ENCODE results near the gene SEMA3D. TPM values are rescaled to one million over a fixed set of nuclear protein-coding genes. Genes with fewer than 3 reads are reported as not detected.

SEMA3D gene
- total RNA-seq, 1 donor from 2014 or later: 1.4 TPM

DNA sequence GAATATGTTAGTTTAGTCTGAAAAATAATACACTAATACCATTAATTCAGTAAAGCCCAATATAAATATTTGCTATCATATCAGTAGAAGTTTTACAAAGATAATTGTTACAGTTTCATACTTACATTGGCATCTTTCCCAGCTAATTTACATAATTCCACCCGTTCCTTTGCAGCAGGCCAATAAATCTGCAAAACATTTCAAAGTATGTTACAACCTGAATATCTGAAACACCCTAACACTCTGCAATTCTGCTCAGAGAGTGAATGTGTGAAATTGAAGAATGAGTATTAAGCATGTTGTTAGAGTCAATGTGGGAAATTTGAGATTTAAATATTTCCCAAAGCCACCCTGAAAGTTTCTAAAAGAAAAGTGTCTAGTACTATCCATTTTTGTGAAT is 105.5 kb downstream of the SEMA3D start:
- no peak for DNase-seq (ENCODE audit: low spot score)

DNA sequence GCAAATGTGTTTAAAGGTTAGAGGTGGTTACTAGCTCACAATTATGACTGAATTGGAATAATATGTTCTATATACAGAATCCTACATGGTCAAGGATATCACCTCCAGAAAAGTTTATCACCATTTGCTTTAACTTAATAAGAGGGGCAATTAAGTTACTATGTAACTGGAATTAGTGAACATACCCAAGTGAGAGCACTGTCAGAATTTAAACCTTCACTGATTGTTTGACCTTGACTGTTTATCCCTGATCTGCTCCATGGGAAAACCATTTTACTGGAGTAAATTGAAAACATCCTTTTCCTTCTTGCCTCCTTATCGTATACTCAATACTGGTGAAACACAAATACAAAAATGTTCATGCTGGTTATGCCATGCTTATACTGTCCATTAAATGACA is 107.4 kb downstream of the SEMA3D start:
- no peak for DNase-seq (ENCODE audit: low spot score)

DNA sequence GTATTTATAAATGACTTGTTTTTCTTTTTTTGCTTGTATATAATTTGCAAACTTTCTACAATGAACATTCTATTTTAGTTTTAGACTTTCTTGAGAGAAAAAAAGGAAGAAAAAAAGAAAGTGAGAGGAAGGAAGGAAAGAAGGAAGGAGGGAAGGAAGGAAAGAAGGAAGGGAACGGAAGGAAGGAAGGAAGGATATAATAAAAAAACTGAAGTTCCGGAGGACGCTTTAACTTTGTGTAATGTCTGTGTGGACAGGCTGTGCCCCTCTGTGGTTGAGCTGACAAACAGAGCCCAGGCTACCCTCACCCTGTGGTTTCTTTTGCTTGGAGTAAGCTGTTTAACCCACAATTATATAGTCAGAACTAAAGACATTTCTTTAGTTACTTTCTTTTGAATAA is 108.7 kb downstream of the SEMA3D start:
- no peak for DNase-seq (ENCODE audit: low spot score)

DNA sequence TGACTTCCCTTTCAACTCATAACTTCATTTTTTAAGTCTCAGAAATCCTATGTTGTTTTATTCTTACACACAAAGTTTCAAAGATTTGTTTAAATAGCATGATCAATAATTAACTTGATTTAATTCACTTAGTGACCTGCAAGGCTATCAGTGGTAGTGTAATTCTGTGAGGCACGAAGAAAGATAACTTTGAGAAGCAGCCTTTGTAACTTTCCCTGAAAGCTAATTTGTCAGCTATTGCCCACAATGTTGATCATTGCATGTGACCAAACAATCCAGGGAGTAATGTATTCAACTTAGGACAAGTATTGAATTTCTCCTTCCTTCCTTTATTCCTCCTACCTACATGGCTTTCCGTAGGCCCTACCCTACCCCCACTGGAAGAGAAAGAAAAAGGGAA is 111.0 kb downstream of the SEMA3D start:
- no peak for DNase-seq (ENCODE audit: low spot score)

DNA sequence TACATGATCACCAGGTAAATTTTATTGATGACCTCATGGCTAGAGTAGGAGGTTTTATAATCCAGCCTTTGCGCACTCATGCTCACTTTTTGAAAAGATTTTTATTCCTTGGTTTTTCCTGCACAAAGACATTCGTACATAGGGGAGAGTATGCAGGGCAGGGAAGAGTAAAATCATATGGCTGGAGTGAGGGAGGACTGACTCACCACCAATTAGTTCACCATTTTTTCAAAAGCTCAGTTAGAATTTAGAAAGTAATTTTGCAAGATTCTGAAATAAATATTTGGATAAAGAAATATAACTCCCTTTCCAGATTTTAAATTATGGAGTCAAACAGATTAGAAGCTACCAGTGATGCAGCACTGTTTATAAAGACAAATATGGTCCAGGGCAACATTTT is 111.9 kb downstream of the SEMA3D start:
- no peak for DNase-seq (ENCODE audit: low spot score)

DNA sequence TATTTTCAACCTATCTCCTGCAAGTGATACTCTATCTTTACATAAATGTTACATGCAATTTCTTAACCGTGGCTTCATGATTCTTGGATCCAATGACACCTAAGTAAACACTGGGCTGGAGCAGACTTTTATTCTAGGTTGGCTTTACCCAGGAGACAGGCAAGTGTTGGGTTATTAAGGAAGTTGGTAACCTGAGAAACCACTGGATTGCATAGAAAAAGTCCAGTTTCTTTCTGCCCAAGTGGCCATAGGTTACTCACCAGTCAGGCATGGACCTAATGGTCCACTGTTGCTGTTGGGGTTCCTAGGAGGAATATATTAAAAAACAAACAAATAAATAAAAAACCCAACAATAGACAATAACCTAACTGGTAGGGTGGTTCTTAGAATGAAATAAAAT is 112.8 kb downstream of the SEMA3D start:
- DNase-seq (ENCODE audit: low spot score): no peak

DNA sequence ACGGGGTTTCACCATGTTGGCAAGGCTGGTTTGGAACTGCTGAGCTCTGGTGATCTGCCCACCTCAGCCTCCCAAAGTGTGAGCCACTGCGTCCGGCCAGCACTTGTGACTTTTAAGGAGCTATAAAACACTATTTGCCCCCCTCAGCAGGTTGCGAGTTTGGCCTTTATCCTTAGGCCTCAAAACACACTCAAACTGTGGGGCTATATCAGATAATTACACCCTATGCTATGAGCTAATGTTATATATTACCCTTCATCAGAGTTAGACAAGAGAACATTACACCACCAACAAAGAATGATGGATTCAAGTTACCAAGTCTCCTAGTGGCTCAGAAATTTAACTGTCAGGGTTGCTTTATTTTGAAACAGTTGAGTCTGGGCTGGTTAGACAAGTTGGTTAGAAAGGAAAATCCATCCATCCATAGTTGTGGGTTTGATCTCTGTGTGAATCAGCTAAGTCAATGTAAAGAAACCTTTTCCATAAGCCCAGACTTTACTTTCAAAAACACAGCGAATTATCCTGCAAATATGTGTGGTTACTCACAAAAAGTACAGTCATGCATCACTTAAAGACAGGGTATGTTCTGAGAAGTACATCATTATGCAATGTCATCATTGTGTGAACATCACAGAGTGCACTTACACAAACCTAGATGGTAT is 115.8 kb downstream of the SEMA3D start:
- no peak for DNase-seq (ENCODE audit: low spot score)

DNA sequence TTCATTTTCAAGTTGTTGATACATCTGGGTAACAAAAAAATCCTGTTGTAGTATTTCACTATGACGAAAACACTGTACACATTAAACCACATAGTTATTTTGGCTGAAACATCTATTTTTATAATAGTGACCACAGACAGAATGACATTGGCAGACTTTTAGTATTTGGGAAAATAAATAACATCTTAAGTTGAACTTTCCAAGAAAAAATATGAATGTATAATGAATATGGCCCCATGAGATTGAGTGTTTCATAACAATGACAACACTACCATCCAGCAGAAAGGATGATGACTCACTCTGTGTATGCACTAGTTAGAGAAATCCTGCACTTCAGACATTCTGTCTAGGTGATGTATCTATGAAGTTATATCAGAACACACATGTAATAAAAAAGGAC is 118.1 kb downstream of the SEMA3D start:
- no peak for DNase-seq (ENCODE audit: low spot score)

DNA sequence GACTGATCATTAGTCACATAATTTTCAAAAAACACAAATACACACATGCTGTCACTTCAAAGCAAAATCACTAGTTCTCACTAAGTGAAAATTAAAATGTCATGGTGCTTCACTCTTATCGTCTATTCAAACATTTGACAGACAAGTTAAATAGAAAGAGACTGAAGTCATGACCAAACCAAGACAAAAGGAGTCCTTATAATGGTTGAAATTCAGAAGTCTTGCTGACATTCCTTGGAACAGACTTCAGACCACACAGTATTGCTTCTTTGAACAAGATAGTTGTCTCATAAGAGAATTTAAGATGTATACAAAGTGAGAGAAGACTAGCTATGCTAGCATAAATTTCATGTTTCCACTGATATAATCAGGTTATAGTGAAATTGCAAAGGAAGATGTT is 119.5 kb downstream of the SEMA3D start:
- no peak for DNase-seq (ENCODE audit: low spot score)

DNA sequence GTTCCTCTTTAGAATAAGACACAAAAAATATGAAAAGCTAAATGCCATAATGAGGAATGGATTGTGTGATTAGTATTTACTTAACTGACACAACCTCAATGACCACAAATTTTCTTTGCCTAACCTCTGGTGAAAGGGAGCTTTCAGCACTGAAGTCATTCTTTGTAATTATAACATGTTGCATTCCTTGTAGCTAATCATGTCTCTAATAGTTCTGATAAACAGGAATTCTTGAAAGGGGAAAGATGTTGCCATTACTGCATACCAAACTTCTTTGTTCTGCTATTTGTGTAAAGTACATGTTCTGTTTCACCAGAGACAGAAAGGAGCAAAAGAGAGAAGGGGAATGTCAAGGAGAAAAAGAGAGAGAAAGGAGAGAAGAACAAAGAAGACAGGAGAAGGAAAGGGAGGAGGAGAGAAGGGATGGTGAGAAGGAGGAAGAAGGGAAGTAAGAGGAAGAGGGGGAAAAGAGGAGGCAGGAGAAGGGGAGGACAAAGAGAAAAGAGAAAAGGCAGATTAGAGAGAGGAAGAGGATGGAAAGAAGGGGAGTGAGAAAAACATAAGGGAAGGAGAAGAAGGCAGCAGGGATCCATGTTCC is 120.9 kb downstream of the SEMA3D start:
- DNase-seq (ENCODE audit: low spot score): no peak

DNA sequence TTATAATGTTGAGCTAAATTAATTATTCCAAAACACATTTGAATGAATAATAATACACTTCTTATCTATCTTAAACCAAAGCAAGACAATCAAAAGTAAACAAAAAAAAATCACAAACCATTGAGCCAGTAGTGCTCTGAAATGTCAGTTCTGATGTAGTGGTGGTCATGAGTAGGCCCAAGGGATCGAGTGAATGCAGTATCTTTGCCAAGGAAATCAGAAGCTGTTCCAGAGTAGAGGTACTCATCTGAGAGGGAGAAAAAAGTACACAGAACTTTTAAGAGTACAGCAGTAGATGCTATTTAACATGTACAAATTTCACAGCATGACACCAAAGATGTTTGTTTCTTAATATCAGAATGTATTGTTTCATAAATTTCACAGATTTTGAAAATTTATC is 121.5 kb downstream of the SEMA3D start:
- no peak for DNase-seq (ENCODE audit: low spot score)

DNA sequence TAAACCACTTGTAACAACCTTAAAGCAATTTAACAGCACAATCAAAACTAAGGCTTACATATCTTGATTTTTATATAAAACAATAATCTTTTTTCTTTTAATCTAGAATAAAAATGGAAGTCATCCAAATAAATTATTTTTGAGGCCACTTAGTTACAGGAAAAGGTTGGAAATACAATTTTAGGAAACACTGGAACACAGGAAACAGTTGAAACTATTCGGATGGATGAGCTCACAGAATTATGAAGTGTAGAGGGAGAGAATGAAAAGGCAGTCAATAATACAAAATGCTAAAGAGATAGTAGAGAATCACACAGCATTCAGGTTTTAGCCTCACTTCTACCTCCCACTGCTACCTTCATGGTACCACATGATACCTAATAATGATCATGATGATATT is 124.2 kb downstream of the SEMA3D start:
- no peak for DNase-seq (ENCODE audit: low spot score)

DNA sequence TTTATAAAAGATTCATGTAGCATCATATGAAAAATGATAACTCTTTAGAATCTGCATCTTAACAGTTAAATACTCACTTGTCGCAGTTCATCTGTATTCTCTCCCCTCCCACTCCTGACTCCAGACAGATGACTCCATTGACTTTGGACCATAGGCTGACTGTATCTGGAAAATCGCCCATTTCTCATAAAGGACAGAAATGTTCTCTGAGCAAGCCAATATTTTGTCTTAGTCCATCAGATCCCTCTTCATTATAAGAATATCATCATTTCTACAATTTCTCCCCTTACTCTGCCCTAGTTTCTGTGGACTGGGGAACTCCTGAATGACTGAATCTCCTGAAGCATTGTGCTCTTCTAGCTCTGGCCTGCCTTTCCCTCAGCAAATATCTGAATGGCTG is 125.4 kb downstream of the SEMA3D start:
- no peak for DNase-seq (ENCODE audit: low spot score)

DNA sequence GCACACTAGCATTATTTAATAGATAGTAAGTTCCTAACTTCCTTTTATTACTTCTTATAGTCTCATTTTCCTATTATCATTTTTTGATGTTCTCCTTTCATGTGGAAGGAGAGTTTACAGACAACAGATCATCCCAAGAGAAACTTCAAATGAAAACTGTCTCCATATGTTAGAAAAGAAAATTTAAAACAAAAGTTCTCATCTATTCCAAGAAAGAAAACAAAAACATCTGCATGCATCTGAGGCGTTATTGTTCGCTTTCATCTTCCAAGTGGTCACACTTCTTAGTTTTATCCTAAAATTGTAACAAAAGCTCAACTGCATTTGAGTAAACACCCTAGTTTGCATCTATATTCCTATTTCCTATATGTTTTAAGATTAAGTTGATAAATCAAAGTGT is 126.2 kb downstream of the SEMA3D start:
- no peak for DNase-seq (ENCODE audit: low spot score)

DNA sequence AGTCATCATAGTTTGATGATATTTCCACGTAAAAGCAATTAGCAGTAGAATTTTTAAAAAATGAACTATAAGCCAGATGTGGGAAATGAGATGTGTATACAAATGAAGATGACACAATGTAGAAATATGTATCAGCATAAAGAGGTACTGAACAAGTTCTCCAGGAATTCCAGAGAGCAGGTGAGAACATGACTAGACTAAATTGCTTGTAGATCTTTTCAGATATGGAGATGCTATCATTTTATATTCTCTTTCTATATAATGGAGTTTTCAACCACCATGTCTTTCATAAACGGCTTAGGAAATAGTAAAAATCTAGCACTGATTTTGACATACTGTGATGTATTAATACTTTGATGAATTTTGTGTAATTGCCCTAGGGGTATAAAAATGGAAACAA is 130.9 kb downstream of the SEMA3D start:
- DNase-seq (ENCODE audit: low spot score): no peak

DNA sequence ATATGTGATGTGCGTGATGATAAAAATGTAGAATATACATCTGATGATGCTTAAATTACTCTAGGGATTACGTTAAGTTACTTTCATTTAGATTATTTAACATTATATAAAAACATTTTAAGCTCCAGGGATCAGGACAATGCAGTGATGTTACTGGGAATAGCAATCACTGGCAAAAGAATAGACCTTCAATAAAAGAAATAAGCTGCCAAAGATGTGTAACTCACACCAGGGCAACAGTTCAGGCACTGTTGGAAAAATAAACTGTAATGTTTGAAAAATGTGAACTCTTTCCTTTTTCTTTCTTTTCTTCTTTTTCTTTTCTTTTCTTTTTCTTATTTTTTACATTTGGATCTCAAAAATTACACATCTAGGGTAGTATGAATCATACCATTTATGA is 131.7 kb downstream of the SEMA3D start:
- DNase-seq (ENCODE audit: low spot score): no peak

DNA sequence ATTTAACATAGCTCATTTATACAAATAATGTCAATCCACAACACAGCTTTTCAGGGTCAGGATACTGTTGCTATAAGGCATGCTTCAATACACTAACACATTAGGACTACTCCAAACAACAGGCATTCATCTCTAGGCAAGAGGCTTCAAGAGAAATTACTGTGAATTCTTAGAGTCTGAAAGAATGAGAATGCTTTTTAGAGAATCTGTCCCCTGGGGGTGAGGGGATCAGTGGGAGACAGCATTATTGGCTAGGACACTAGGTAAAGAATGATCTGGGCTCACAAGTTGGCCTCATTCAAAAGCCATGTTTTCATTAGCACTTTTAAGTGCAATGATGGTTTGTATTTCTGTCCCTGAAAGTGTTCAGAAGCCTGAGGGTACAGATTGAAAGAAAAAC is 132.6 kb downstream of the SEMA3D start:
- no peak for DNase-seq (ENCODE audit: low spot score)

DNA sequence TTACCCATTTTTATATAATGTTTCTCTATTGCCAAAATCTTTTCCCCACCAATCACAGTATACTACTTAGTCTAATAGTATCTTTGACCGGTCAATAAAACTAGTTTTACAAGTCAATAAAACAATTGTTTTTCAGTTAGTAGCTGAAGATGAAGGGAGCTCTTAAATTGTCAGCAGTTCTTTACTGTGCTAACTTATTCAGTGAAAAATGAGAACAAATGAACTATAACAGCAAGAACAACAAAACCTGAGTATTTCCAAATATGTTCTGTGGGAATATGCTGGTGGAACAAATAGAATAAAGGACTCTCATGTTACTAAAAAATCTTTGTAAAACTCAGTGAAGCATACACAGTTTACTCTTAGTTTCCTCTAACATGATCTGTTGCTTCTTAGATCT is 134.0 kb downstream of the SEMA3D start:
- DNase-seq (ENCODE audit: low spot score): no peak

DNA sequence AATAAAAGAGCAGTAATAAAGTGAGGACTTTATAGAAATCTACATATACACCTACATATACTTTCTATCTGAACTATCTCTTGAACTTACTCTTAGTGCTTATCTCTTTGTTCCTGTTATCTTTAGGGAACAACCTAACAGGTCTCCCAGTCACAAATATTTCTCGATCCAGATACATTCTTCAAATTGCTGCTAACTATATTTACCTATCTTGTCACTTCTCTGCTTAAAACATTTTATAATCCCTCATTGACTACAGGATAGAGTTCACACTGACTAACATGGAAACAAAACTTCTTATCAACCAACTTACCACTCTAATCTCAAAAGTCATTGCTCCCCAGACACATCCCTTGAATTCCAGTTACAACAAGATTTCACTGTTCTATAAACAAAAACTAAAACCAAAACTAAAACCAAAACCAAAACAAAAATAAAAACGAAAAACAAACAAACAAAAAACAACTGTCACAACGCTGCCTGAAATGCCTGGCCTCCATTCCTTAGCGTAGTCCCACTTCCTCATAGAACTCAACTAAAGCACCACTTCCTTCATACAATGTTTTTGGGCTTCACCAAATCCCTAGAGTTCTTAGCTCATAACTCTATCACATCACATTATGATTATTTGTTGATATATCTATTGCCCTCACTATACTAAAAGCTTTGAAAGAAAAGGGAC is 134.7 kb downstream of the SEMA3D start:
- no peak for DNase-seq (ENCODE audit: low spot score)

DNA sequence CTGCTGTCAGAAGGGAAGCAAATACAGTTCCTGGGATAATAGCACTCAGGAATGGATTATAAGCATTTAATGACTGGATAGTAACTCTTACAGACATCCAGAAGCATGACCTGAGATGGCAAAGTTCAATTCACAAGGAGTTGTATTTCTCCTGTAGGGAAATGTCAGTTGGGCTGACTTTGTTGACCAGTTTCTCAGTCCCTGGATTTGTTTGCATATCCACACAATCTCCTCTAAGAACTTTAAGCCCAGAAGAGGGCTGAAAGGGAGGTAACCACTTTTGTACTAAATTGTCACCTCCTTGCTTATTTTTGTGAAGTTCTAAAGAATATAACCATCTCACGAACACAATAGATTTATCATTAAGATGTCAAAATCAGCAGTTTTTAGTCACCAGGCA is 140.3 kb downstream of the SEMA3D start:
- DNase-seq (ENCODE audit: low spot score): no peak

DNA sequence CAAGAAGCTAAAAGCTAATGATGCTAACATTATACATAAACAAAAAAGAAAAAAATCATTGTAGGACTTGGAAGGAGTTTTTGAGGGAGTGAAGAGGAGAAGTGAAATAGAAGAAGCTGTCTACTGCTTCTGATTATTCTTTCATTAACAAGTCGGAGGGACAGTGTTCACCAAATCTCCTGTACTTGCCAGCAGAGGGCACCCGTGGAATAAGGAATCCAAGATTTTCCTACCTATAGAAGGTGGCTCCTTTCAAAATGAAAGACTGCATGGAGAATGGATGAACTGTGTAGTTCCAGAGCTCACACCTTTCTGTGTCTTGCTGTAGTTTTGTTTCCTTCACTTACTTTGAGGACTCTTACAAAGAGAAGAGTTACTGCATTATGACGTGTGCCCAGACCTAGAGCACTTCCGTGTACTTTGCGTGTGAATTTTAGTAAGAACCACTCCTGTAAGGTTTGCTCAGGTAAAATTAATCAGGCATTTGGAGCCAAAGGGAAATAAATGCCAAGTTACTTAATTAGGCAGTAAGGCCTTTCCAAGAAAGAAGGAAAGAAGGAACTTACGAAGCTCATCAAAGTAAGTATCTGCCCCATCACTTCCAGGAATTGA is 145.1 kb downstream of the SEMA3D start:
- DNase-seq (ENCODE audit: low spot score): peak; percentile 63

DNA sequence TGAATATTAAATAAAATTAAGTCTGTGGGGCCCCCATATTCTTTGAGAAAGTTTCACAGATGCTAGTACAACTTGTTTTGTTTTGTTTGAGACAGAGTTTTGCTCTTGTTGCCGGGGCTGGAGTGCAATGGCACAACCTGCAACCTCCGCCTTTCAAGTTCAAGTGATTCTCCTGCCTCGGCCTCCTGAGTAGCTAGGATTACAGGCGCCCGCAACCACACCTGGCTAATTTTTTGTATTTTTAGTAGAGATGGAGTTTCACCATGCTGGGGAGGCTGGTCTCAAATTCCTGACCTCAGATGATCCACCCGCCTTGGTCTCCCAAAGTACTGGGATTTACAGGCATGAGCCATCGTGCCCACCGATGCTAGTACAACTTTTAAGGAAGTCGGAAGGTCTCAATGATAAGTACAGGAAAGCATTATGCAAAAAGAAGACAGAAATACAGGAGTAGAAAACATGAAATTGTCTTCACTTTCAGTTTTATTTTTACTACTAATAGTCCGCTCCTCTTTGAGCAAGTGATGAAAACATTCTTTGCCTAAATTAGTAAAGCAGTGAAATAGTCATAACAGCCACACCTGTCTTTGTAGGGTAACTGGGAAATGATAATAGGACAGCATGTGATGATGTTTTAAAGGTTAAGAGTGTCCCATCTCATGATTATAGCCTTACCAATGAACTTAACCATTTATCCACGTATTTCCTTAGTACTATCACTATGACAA is 147.5 kb downstream of the SEMA3D start:
- no peak for DNase-seq (ENCODE audit: low spot score)

Data from mucosa of gallbladder (tissue), 1 donor.